KMS-11 (cell line): ENCODE data around the gene PPARA.

Experiments used
- H2AFZ ChIP-seq: fragments of 200-600 bp; sonication (generic); 2 replicates; pipeline ENCODE4 v1.6.1; 2016; ENCODE audit warnings: antibody characterized with exemption, mixed run types, low read depth
- H3K27ac ChIP-seq: fragments of 200-600 bp; sonication (generic); 2 replicates; pipeline ENCODE4 v1.6.1; 2016; ENCODE audit warnings: mild to moderate bottlenecking, mixed run types
- H3K27me3 ChIP-seq: fragments of 200-600 bp; sonication (generic); 2 replicates; pipeline ENCODE4 v1.6.1; 2017; ENCODE audit warnings: mild to moderate bottlenecking, low read depth, mixed run types, moderate library complexity; ENCODE audit not compliant: insufficient read depth
- H3K36me3 ChIP-seq: fragments of 200-600 bp; sonication (generic); 2 replicates; pipeline ENCODE4 v1.6.1; 2017; ENCODE audit warnings: mild to moderate bottlenecking, mixed run types; ENCODE audit not compliant: insufficient read depth
- H3K4me1 ChIP-seq: fragments of 200-600 bp; sonication (generic); 2 replicates; pipeline ENCODE4 v1.6.1; 2016; ENCODE audit warnings: mild to moderate bottlenecking, low read depth, mixed run types; ENCODE audit not compliant: poor library complexity, severe bottlenecking
- H3K4me2 ChIP-seq: fragments of 200-600 bp; sonication (generic); 2 replicates; pipeline ENCODE4 v1.7.0; 2016; ENCODE audit warnings: mild to moderate bottlenecking, mixed run types
- H3K4me3 ChIP-seq: fragments of 200-600 bp; sonication (generic); IDR thresholded peaks from 2 replicates; pipeline ENCODE4 v1.6.1; 2017; ENCODE audit warnings: low read depth, low read length, mixed read lengths; ENCODE audit not compliant: insufficient read depth
- H3K79me2 ChIP-seq: fragments of 200-600 bp; sonication (generic); 2 replicates; pipeline ENCODE4 v1.6.1; 2016; ENCODE audit warnings: low read depth, mixed run types; ENCODE audit not compliant: insufficient read depth
- H3K9ac ChIP-seq: fragments of 200-600 bp; sonication (generic); 2 replicates; pipeline ENCODE4 v1.6.1; 2016; ENCODE audit warnings: mild to moderate bottlenecking, mixed run types
- H4K20me1 ChIP-seq: fragments of 200-600 bp; sonication (generic); 2 replicates; pipeline ENCODE4 v1.6.1; 2016; ENCODE audit warnings: mild to moderate bottlenecking, mixed run types; ENCODE audit not compliant: insufficient read depth
- CTCF ChIP-seq: fragments of 200-600 bp; sonication (generic); conservative IDR thresholded peaks from 2 replicates; pipeline ENCODE4 v1.6.1; 2017; ENCODE audit warnings: low read depth, mild to moderate bottlenecking, antibody characterized with exemption, low read length, moderate library complexity, mixed read lengths

The PPARA gene

GRCh38 chr22:46280063-46280817 is 129.9 kb downstream of the PPARA start:
- Histone ChIP-seq H3K27ac (no peak overlapping the region), H3K36me3 (no peaks in the 10 kb centered on the region)
- no peak for TF ChIP-seq CTCF

GRCh38 chr22:46280999-46281623 is 130.8 kb downstream of the PPARA start:
- no peaks in the 10 kb centered on the region for H3K36me3 ChIP-seq
- no peak overlapping the region for H3K4me2 ChIP-seq

More at GRCh38 chr22:46280063-46280817, 129.9 kb downstream of the PPARA start:
- no peak overlapping the region for H2AFZ ChIP-seq
- H3K4me2 ChIP-seq = no peak overlapping the region
- H4K20me1 ChIP-seq = no peaks in the 10 kb centered on the region
- H3K9ac ChIP-seq = no peak overlapping the region
- no peaks in the 10 kb centered on the region for H3K27me3 ChIP-seq
- no peaks in the 10 kb centered on the region for H3K79me2 ChIP-seq
- no peaks in the 10 kb centered on the region for H3K4me1 ChIP-seq
- no peak overlapping the region for H3K4me3 ChIP-seq

GRCh38 chr22:46281866-46282678 is 131.7 kb downstream of the PPARA start:
- no peak overlapping the region for H3K9ac ChIP-seq
- no peaks in the 10 kb centered on the region for H3K36me3 ChIP-seq
- H3K4me2 ChIP-seq = no peak overlapping the region

More at GRCh38 chr22:46280999-46281623, 130.8 kb downstream of the PPARA start:
- no peak overlapping the region for H3K4me3 ChIP-seq
- H3K4me1 ChIP-seq = no peaks in the 10 kb centered on the region
- H3K27me3 ChIP-seq = no peaks in the 10 kb centered on the region
- no peak overlapping the region for H2AFZ ChIP-seq
- H3K79me2 ChIP-seq = no peaks in the 10 kb centered on the region
- no peak overlapping the region for H3K9ac ChIP-seq
- H4K20me1 ChIP-seq = no peaks in the 10 kb centered on the region
- TF ChIP-seq CTCF = no peak
- H3K27ac ChIP-seq = no peak overlapping the region

More at GRCh38 chr22:46281866-46282678, 131.7 kb downstream of the PPARA start:
- H2AFZ ChIP-seq = no peak overlapping the region
- H3K27me3 ChIP-seq = no peaks in the 10 kb centered on the region
- no peaks in the 10 kb centered on the region for H4K20me1 ChIP-seq
- no peaks in the 10 kb centered on the region for H3K4me1 ChIP-seq
- H3K27ac ChIP-seq = no peak overlapping the region
- no peak overlapping the region for H3K4me3 ChIP-seq
- TF ChIP-seq CTCF = no peak
- H3K79me2 ChIP-seq = no peaks in the 10 kb centered on the region
